Fibroblast of mammary gland (primary cell): Measurements from ENCODE around the gene ZNF516.

Source experiments
- DNase-seq: peaks from one replicate; pipeline ENCODE4 v3.0.0-alpha.2; 2010; ENCODE audit warnings: low read depth
- H3K4me3 ChIP-seq: 2 replicates; pipeline ENCODE4 v1.5.1; 2011; ENCODE audit warnings: low read depth, mild to moderate bottlenecking, low read length, moderate library complexity; ENCODE audit not compliant: control insufficient read depth
- CTCF ChIP-seq: conservative IDR thresholded peaks from 2 replicates; pipeline ENCODE4 v1.5.1; 2011; ENCODE audit warnings: low read depth, low read length, inconsistent platforms; ENCODE audit not compliant: control insufficient read depth, insufficient read depth

ZNF516 gene

GRCh38 chr18:76340410-76340809, 154.6 kb downstream of the ZNF516 start:
- H3K4me3 ChIP-seq: no peak overlapping the region

GRCh38 chr18:76339246-76339620, 155.8 kb downstream of the ZNF516 start:
- no peak for DNase-seq
- no peak overlapping the region for H3K4me3 ChIP-seq
- no peak for TF ChIP-seq CTCF

More at GRCh38 chr18:76340410-76340809, 154.6 kb downstream of the ZNF516 start:
- TF ChIP-seq CTCF: no peak
- no peak for DNase-seq

- H3K4me3 ChIP-seq: no peak overlapping the region
- no peak for TF ChIP-seq CTCF
- no peak for DNase-seq
Observed at GRCh38 chr18:76338619-76339245, 156.3 kb downstream of the ZNF516 start.

- TF ChIP-seq CTCF: no peak
- H3K4me3 ChIP-seq: no peak overlapping the region
- DNase-seq: no peak
Observed at GRCh38 chr18:76338088-76338487, 157.0 kb downstream of the ZNF516 start.

GRCh38 chr18:76335859-76336640, 159.0 kb downstream of the ZNF516 start:
- H3K4me3 ChIP-seq: no peak overlapping the region
- no peak for TF ChIP-seq CTCF
- DNase-seq: no peak

GRCh38 chr18:76328140-76328539, 166.9 kb downstream of the ZNF516 start:
- H3K4me3 ChIP-seq: no peak overlapping the region
- no peak for TF ChIP-seq CTCF
- no peak for DNase-seq

- no peak overlapping the region for H3K4me3 ChIP-seq
- DNase-seq: no peak
- TF ChIP-seq CTCF: no peak
Observed at GRCh38 chr18:76323891-76324290, 171.2 kb downstream of the ZNF516 start.
